Raji (cell line): ENCODE results near the gene TTLL12.

Source experiments
- POLR2A ChIP-seq: IDR thresholded peaks from 2 replicates; pipeline ENCODE4 v1.6.1; 2011; ENCODE audit warnings: low read depth, low read length, control low read depth; ENCODE audit not compliant: insufficient read depth

The TTLL12 gene

GRCh38 chr22:43186272-43187170, at the start of gene TTLL12:
TTLL12 (minus strand) TSS chr22:43187134; CDS start chr22:43187069, 65 bp downstream.
- TF ChIP-seq POLR2A: peak; percentile 74

GRCh38 chr22:43235445-43236409, 48.8 kb upstream of the TTLL12 start:
- no peak for TF ChIP-seq POLR2A

GRCh38 chr22:43234264-43234988, 47.5 kb upstream of the TTLL12 start:
- TF ChIP-seq POLR2A: no peak

GRCh38 chr22:43233529-43233928, 46.6 kb upstream of the TTLL12 start:
- TF ChIP-seq POLR2A: no peak

GRCh38 chr22:43232445-43232844, 45.5 kb upstream of the TTLL12 start:
- TF ChIP-seq POLR2A: no peak

GRCh38 chr22:43231724-43232034, 44.7 kb upstream of the TTLL12 start:
- no peak for TF ChIP-seq POLR2A

- no peak for TF ChIP-seq POLR2A
These were observed 44.2 kb upstream of the TTLL12 start for GRCh38 chr22:43230971-43231723.

GRCh38 chr22:43230571-43230970, 43.6 kb upstream of the TTLL12 start:
- no peak for TF ChIP-seq POLR2A

- no peak for TF ChIP-seq POLR2A
These were observed 41.9 kb upstream of the TTLL12 start for GRCh38 chr22:43228863-43229262.

- no peak for TF ChIP-seq POLR2A
These were observed 41.4 kb upstream of the TTLL12 start for GRCh38 chr22:43228330-43228729.

GRCh38 chr22:43227239-43227630, 40.3 kb upstream of the TTLL12 start:
- no peak for TF ChIP-seq POLR2A

GRCh38 chr22:43226377-43227238, 39.7 kb upstream of the TTLL12 start:
- TF ChIP-seq POLR2A: no peak

- TF ChIP-seq POLR2A: no peak
These were observed 38.7 kb upstream of the TTLL12 start for GRCh38 chr22:43225609-43226008.

GRCh38 chr22:43222987-43223386, 36.1 kb upstream of the TTLL12 start:
- no peak for TF ChIP-seq POLR2A

- no peak for TF ChIP-seq POLR2A
These were observed 35.3 kb upstream of the TTLL12 start for GRCh38 chr22:43222262-43222661.
